GM13976 (cell line): Measurements from ENCODE around the gene TRH.
"Not testable (repeated sequence)": the region's sequence is repeated elsewhere in the genome, so short reads cannot be mapped to it uniquely, and the experiment has no call there.

Experiments used
- DNase-seq: peaks from one replicate; pipeline ENCODE4 v3.0.0; 2012; ENCODE audit warnings: low spot score
- CTCF ChIP-seq: IDR thresholded peaks from 2 replicates; pipeline ENCODE4 v1.5.1; 2012; ENCODE audit warnings: borderline replicate concordance, mild to moderate bottlenecking; ENCODE audit not compliant: insufficient read depth; ENCODE audit errors: extremely low read depth, missing control alignments, control extremely low read depth
- in situ Hi-C: fragments of 300-500 bp; cut with MboI; formaldehyde crosslinking; loops from one replicate; pipeline ENCODE4 v1.12.0; 2022; ENCODE audit warnings: low sequenced_read_pairs, mixed read lengths, inconsistent platforms; ENCODE audit not compliant: unreplicated experiment

TRH gene

GRCh38 chr3:130014526-130014925 lies 40.0 kb downstream of the TRH start:
- in situ Hi-C loops = no loop called here
- DNase-seq = no peak
- no peak for TF ChIP-seq CTCF

- in situ Hi-C loops = not testable (repeated sequence)
These were observed 43.1 kb downstream of the TRH start for GRCh38 chr3:130017661-130018060.

GRCh38 chr3:130026146-130026829 lies 51.8 kb downstream of the TRH start:
- in situ Hi-C loops, DNase-seq: not testable (repeated sequence)
- peak; percentile 16 for TF ChIP-seq CTCF

More at GRCh38 chr3:130017661-130018060, 43.1 kb downstream of the TRH start:
- DNase-seq = not testable (repeated sequence)

- in situ Hi-C loops, DNase-seq: not testable (repeated sequence)
These were observed 52.9 kb downstream of the TRH start for GRCh38 chr3:130027437-130027836.
